ENCODE measurements around the gene GUCA2B.
A peak's percentile ranks its signal among the peaks of the same experiment; 100 is the strongest.

Gene GUCA2B

DNA sequence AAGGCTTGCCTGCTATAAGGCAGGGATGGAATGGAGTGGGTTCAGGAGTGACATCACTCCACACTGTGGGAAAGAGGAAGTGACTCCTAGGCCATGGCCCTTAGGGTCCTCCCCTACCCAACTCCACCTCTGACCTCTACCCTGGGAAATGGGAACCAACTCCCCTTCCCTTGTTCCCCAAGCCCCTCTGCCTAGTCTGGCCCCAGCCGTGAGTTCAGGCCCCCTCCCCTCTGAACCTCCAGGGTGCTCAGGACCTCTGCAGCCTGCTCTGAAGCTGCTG is 15.1 kb downstream of the GUCA2B start:
- DNase-seq: no peak

DNA sequence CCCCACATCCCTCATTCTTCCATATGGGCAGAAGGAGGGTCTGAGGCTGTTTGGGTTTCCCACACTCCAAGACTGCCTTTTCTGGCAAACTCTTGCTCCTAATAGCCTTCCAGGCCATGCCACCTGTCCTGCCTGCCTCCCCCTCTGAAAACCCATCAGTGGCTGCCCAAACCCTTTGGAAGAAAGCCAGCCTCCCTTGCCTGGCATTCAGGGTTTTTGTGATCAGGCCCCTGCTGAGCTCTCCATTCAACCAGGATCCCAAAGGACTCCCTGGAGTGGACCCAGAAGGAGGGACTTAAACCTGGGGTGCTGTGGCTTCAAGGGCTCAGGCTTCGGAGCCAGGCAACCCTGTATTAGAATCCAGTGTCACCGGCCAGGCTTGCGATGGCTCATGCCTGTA is 15.6 kb downstream of the GUCA2B start:
- no peak for DNase-seq

DNA sequence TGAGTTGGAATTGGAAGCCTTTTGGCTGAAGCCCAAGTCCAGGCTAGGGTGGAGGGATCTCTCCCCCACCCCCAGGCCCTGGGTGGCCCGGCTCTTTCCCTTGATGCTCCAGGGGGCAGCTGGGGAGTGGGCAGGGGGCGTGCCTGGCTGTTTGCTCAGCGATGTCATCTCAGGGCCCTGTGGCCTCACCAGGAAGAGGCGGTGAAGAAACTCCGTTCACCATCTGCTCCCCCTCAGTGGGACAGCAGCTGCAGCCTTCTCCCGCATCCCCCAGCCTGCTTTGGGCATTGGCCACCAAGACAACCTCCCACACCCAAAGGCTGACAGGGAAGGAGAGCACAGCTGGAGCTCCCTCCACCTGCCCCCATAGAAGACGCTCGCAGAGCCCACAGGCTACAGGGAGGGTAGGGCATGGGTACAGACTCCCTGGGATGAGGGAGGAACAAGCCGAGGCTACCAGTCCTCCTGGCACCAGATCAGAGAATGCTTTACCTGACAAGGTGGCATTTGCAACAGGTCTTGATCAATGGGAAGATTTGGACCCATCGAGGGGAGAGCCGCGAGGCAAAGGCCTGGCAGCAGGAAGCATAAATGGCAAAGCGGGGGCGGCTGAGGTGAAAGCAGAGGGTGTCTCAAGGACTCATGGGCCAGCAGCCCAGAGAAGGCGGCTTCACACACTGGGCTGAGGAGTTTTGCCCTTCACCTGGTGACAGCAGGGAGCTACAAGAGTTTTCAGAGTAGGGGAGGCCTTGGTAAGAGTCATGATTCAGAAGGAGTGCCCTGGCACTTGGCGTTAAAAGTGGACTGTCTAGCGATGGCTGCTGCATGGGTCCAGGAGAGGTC is 17.8 kb downstream of the GUCA2B start:
- DNase-seq: no peak

DNA sequence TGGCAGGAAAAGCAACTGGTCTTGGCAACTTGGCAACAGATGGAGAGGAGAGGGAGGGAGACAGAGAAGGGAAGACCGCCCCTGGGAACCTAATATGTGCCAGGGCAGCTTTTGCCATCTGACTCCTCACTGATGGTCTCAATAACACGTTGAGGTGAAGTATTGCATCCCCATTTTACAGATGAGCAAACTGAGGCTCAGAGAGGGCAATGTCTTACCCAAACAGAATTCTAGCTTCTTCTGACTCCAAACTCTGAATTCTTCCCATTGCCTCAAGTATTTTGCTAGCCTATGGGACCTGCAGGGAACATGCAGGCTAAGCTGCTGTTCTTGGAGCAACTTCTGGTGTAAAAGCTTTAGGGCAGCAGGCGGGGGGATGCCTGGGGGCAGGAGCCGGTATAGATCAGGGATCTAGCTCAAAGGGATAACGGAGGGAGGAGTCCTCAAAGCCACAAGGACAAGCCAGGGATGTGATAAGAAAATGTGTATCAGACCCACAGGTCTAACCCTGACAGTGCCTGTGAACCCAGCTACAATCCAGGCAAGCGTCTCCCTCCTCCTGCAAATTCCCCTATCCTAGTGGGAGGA is 18.6 kb downstream of the GUCA2B start:
- DNase-seq: no peak

DNA sequence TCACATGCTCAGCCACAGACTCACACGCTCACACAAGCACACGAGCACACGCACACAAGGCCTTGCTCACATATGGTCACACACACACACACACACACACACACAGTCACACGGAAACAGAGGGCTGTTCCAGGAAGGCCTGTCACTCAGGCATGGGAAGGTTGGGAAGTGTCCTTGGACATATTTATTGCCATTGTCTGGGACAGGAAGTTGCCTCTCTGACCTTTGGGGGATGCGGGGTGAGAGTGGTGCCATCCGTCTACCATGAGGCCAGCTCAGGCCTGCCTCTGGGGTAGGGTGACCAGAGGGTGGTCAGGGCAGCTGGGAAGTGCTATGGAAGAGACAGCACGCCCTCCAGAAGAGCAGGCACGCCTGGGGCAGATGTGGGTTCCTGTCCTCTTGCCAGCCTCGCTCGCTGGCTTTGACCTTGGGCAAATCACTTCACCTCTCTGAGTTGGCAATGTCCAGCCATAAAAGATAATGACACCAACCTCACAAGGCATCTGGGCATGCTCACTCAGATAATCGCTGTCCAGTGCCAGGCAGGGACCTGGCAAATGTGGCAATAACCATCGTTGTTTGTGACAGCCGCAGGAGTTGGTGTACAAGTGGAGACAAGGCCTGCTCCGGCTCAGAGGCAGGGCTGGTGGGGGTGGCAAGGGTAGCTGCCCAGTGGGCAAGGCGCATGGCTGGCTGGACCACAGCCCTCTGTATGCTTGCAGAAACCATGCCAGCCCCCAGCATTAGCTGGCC is 19.3 kb downstream of the GUCA2B start:
- no peak for DNase-seq

DNA sequence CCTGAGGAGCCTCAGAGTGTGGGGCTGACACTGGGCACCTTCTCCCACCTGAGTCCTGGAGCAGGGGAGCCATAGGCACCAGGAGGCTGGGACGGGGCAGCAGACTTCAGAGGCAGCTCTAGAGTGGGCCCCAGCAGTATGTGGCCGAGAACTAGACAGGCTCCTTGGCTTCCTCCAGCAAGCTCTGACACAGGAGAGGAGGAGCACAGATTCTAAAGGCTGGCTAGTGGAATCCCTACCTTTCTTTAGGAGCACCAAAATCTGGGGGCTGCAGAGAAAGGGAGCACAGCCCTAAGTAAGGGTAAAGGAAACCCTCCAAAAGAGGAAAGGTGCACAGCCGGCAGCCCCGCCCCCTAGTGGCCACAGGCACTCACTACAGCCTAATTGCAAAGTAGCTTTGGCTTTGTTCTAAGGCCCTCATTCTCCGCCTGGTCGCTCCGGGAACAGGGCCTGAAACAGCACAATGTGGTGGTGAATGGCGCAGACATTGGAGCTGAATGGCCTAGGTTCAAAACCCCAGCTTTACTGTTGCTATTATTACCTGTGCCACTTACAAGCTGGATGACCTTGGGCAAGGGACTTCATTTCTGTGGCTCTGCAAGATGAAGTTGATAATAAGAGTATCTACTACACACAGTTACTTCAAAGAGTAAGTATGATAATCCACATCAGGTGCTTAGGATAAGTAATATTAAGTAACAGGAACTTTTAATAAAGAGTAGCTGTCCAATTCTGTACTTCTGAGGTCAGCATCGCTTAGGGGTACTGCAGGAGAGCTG is 20.1 kb downstream of the GUCA2B start:
- DNase-seq: peak; percentile 59

DNA sequence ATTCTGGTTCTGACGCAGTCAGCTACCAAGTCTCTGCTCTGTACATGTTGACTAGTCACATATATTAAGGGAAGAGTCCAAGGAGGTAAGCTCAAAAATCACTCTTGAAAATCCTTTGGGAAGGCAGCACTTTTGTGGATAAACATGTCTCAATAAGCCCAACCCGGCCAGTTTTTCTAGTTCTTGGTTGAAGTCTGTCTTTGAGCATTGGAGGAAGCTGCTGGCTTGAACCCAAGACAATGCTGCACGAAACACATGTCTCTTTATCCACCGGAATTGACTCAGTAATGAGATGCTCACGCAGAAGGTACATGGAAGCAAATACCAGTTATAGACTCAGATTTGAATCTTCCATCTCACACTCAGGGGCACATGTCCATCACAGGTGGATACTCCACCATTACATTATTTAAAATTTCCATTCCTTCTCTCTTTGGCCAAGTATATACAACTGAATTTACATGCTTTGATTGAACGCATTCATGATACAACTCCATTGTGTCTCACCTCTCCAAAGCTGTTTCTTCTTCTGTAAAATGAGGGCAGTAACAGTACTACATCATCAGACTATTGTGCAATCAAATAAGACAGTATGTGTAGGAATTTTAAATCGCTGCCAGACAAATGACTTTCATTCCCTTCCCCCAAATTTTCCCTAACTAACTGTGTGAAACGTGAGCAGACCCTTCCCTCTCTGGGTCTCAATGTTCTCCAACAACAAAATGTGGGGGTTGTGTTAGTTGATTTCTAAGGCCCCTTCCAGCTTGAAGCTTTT is 20.9 kb downstream of the GUCA2B start:
- DNase-seq: no peak

DNA sequence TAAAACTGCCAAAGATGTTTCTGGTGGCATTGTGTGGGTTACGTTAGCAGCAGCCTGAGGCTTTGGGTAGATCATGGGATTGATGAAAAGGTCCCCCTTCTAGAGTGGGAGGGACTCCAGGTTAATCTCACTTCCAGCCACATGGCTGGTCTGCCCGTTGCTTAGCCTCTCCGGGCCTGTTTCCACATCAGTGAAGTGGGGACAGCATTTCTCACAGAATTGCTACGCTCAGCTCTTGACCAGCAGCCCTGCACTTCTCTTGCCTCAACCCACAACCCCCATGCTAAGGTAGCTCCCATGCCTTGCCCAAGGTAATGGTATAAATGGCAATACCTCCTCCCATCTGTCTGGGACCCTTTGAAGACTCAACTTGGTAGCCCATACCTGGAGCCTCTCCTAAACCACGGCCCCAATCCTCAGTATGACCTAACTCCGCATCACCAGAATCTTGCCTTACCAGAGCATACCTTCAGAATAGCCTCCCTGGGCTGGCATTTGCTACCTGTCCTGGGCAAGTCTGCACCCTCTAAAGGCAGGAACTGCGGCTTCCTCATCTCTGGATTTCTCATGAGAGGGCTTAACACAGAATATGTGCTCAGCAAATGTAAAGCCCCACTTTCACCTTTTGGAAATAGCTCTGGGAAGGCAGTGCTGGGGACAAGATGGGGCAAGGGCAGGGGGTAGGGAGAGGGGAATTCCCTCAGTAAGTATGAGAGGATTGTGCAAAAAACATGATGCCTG is 22.3 kb downstream of the GUCA2B start:
- no peak for DNase-seq

DNA sequence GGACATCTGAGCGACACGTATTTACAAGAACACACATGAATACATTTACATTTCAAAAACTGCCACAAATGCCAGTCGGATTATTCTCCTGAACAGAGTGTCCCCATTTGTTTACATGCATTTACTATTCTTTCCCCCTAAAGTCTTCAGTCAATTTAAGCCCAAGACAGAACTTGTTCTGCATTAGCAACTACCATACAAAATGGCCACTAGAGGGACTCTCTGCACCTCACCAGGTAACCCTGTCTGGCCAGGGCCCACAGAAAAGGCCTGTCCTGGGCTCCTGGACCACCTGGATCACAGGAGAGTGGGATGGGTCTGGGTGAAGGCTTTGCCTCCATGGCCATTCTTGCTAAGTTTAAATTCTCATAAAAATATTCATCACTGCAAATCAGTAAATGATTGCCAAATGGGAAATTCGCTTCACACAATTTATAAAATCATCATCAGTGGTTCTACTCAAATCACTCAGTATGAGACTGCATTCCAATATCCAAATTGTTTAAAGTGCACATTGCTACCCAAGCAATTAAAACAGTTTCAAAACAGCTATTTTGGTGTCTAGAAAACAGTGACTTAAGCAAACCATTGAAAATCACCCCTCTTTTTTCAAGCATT is 23.8 kb downstream of the GUCA2B start:
- no peak for DNase-seq

DNA sequence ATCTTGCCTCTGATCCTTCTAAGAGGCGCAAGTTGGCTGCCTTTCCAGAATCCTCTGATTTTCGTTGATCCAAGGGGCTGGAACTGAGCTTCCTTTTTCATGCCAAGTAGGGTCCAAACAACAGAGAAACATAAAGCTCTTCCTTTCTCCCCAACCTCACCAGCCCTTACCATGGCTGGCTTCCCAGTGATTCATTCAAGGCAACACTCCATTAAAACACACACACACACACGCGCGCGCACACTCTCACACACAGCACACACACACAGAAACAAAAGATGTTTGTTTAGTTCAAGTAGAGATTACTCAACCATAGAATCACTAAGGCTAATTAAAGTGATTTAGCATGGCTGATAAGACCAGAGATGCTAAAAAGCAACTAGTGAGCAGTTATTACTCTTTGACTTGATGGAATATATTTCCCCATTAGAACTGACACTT is 24.4 kb downstream of the GUCA2B start:
- no peak for DNase-seq

DNA sequence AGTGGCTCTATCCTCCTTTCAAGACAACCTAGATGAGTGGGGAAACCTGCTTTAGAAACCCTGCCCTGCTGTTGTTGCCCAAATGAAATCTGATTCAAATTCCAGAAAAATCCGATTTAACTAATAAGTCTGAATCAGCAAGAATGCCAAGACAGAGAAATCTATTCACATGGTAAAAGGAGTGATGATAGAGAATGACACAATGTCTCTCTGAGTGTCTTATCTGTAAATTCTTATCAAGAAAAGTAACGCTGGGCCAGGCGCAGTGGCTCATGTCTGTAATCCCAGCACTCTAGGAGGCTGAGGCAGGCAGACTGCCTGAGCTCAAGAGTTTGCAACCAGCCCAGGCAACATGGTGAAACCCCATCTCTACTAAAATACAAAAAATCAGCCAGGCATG is 25.0 kb downstream of the GUCA2B start:
- DNase-seq: no peak

DNA sequence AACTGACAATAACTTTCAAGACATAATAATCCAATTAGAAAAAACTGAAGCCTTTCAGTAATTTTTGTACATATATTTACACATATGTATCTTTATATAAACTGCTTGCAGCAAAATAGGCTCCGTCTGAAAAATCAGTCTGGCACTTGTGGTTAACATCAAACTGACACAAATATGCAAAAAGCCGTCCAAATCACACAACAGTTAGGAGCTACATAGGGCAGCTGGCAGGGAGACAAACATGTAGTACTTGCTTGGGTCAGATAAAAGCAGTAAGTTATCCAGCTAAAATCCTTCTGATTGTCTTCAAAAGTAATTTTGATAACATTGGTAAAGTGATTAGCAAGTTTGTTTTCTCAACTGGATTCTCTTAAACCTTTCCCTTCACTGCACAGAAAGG is 26.1 kb downstream of the GUCA2B start:
- no peak for DNase-seq

DNA sequence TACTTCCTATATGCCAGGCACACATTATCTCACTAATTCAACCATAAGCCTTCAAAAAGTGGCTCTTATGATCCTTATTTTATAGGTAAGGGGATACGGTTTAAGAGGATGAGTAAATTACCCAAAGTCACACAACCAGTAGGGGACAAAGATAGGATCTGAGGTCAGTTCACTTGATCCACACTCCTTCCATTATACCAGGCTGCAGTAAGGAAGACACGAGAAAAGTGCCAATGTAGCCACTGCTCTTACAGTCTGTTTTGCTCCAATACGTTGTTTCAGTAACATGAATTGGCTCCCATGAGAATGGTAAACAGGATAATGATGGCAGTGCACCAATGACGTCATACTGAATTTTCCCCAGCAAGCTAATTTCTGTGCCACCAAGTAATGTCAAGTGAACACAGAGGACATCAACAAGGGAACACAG is 26.7 kb downstream of the GUCA2B start:
- no peak for DNase-seq

DNA sequence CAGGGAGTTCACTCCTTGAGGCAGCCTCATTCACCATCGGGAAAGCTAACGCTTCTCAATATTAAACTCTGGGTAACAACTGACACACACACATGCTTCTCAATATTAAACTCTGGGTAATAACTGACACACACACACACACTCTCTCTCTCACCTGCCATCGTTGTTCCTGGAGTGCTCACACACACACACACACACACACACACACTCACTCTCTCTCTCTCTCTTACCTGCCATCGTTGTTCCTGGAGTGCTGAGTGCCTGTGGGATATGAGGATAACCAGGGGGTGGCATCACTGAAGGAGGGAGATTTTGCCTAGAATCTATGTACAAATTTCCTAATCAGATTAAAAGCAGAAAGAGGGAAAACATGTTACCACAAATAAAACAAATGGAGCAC is 28.5 kb downstream of the GUCA2B start:
- DNase-seq: no peak

DNA sequence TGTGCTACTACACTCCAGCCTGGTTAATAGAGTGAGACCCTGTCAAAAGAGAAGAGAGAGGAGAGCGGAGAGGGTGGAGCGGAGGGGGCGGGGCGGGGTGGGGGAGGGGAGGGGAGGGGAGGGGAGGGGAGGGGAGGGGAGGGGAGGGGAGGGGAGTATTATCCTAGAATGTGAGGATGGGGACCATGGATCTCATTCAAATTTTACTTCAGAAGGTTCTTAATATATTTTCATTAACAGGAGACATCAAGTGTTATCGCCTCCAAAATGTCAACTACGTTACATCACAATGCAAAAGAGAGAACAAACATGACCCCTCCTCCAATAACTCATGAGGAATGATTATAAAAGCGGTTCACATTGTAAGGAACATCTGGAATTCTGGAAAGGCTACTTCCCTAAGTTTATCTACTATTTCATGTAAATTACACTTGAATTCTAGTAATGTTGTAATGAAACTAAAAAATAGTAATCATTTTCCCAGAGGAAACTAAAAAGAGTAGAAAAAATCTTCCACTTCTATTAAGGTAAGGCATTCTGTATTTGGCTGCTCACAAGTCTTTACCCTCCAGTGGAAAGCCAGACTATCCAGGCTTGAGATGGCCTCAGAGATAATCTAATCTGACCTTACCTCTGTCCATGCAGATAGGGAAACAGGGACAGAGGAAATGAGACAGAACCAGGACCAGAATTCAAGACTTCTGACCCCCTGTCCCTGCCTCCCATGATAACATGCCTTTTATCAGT is 30.2 kb downstream of the GUCA2B start:
- no peak for DNase-seq

DNA sequence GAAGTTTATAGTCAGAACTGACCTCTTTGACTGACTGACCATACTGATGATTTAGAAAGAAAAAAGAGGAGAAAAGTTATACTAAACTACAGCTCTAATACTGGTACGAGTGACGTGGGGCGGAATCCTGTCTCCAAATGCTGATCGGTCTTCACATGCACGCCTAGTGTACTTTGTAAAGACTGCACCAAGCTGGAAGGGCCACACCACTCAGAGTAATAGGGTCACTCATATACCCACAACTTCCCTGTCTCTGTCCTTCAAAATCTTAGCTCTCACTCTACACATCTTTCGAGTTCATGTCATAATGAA is 30.7 kb downstream of the GUCA2B start:
- no peak for DNase-seq

DNA sequence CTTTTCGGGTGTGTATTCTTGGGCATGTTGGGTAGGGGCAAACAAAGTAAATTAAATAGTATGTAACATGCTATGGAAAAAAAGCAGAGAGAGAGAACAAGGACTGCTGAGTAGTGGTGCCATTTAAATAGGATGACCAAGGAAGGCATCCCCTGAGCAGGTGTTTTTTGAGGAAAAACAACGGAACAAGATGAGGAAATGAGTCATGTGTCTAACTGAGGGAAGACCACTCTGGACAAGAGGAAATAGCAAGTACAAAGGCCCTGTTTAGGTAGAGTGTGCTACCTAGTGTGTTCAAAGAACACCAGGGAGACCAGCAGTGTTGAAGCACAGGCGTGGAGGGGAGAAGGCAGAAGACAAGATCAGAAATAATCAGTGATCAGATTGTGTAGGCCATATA is 31.4 kb downstream of the GUCA2B start:
- DNase-seq: no peak

DNA sequence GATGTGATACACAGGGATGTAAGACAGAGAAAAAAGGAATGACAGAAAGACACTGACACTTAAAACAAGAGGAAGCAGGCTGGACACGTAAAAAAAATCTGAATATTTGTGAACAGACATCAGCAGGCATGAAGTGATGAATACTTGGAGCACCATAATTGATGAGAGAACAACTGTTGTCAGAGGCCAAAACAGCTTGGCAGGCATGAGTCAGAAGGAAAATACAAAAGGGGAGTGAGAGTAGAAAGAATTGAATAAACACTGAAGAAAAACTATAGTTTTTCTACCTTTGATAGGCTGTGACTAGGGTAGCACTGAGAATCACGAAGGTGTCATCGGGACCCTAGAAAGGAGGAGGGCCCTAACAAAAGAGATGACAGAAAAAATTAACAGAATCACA is 32.9 kb downstream of the GUCA2B start:
- no peak for DNase-seq

DNA sequence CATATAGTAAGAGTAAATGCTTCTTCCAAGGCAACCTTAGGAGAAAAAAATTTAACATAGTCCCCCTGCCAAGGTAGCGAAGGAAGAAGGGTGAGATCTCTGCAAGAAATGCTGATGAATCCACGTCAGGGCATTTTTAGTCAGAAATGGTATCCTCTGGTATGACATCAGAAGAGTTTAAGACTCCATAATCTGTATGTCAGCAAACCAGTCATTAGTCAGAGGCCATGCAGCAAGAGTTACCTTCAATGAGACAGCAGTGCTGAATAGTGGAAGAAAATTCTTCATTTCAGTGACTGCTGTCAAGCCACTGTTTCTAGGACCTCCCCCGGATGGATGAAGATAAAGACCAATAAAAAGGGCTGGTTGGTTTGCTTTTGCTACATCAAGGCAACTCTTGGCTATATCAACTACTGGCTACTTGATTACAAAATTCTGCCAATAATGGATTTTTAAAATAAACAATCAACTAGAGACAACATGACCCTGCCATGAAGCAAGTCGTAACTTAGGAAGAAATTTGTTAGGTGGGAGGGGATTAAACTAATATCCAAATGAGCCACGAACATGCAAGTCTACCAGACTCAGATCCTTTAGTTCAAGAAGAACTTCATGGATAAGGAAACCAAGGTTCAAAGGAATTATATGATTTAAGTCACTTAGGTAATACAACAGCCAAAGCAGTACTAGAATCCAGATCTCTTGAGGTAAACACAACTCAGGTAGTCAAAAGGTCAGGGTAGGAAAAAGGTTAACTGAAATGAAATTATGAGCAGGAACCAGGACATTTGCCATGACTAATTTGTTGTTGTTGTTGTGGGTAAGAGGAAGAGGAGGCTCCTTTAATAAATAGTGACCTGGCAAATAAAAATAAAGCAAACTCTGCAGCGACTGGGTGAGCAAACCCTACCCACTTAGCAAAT is 37.0 kb downstream of the GUCA2B start:
- DNase-seq: no peak

DNA sequence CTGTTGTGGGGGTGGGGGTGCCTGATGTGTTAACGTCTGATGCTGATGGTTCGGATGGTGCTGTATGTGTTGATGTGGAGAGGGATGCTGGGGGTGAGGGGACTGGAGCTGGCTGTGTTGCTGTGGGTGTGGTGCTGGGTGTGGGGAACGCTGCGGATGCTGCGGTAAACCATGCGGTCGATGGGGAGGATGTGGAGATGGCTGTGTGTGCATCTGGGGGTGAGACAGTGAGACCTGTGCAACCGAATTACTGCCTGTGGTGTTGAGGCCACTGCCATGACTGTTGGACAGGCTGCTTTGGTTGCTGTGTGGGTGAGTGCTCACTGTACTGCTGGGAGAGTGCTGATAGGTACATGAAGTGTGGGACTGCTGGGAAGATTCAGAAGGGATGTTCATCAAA is 38.1 kb downstream of the GUCA2B start:
- DNase-seq: no peak

Data from stimulated activated naive CD4-positive, alpha-beta T cell treated with Interleukin-2 at 50 U/mL for 16 hours (primary cell).